Natural killer cell (primary cell): ENCODE measurements around the gene AGBL4. TPM values are rescaled to one million over a fixed set of nuclear protein-coding genes. Genes with fewer than 3 reads are reported as not detected.

Experiments
- ATAC-seq, 3 donors: fragments of 150-1000 bp in 2 of 3; fragments of 200-7000 bp in 1 of 3; cut with Tn5 transposase; 1 replicate in 1 of 3; 2 replicates in 2 of 3; pipeline ENCODE4 v1.10.0; 2021; ENCODE audit warnings: mild to moderate bottlenecking in 2 of 3, moderate library complexity in 2 of 3
- DNase-seq, 2 donors: peaks; one replicate each; pipeline versions ENCODE4 v3.0.0 to v3.0.0-alpha.2; 2013 to 2021; ENCODE audit warnings: mixed read lengths in 1 of 2
- H3K27ac ChIP-seq: one replicate; pipeline ENCODE4 v1.5.1; 2013; ENCODE audit warnings: mild to moderate bottlenecking, low read length
- H3K27me3 ChIP-seq: one replicate; pipeline ENCODE4 v1.6.1; 2013; ENCODE audit warnings: low read length; ENCODE audit not compliant: control insufficient read depth, insufficient read depth
- H3K36me3 ChIP-seq: one replicate; pipeline ENCODE4 v1.6.1; 2013; ENCODE audit warnings: low read length; ENCODE audit not compliant: control insufficient read depth, insufficient read depth
- H3K4me1 ChIP-seq: one replicate; pipeline ENCODE4 v1.6.1; 2013; ENCODE audit warnings: low read length; ENCODE audit not compliant: control insufficient read depth, insufficient read depth
- H3K4me3 ChIP-seq: one replicate; pipeline ENCODE4 v1.5.1; 2013; ENCODE audit warnings: low read length
- H3K9me3 ChIP-seq: one replicate; pipeline ENCODE4 v1.6.1; 2013; ENCODE audit warnings: low read length; ENCODE audit not compliant: control insufficient read depth, insufficient read depth
- H3K27ac Mint-ChIP-seq, 2 donors: one replicate each; pipeline ENCODE4 v1.8.0; 2022; ENCODE audit warnings: mild to moderate bottlenecking in 2 of 2, mixed read lengths in 2 of 2, moderate library complexity in 1 of 2
- H3K27me3 Mint-ChIP-seq, 2 donors: one replicate each; pipeline ENCODE4 v1.8.0; 2022; ENCODE audit warnings: low read depth in 2 of 2, mixed read lengths in 2 of 2
- H3K36me3 Mint-ChIP-seq: one replicate; pipeline ENCODE4 v1.8.0; 2022; ENCODE audit warnings: mixed read lengths
- H3K4me1 Mint-ChIP-seq, 2 donors: one replicate each; pipeline ENCODE4 v1.8.0; 2022; ENCODE audit warnings: mixed read lengths in 2 of 2
- H3K4me3 Mint-ChIP-seq: one replicate; pipeline ENCODE4 v1.8.0; 2022; ENCODE audit warnings: mild to moderate bottlenecking, moderate library complexity, mixed read lengths
- H3K9me3 Mint-ChIP-seq, 2 donors: one replicate each; pipeline ENCODE4 v1.8.0; 2022; ENCODE audit warnings: mixed read lengths in 2 of 2
- WGBS: methylation state at CpG from one replicate; pipeline ENCODE4 v1.1.7; 2013; ENCODE audit warnings: missing lambda C conversion rate; ENCODE audit not compliant: insufficient coverage; 5-methylcytosine and 5-hydroxymethylcytosine counted together
- intact Hi-C: fragments of 100-400 bp; cut with micrococcal nuclease; formaldehyde crosslinking; loops from one replicate; pipeline ENCODE4 v1.14.2; 2022
- total RNA-seq, 4 donors: library from RNA; stranded (reverse); fragments of 120-200 nt in 1 of 4; gene quantifications; one replicate each; pipeline versions ENCODE4 v1.2.3 to v1.2.4, GENCODE V29; 2013 to 2022
- TF ChIP-seq, protein P1 (sequence below): fragments of 200-600 bp; IDR thresholded peaks from one replicate; pipeline ENCODE4 v1.8.0; 2022; ENCODE audit warnings: antibody characterized with exemption

The AGBL4 gene
- total RNA-seq, 3 donors from 2014 or later (not counting 1 experiment from before 2014, with no cell fraction given), result not detected

DNA sequence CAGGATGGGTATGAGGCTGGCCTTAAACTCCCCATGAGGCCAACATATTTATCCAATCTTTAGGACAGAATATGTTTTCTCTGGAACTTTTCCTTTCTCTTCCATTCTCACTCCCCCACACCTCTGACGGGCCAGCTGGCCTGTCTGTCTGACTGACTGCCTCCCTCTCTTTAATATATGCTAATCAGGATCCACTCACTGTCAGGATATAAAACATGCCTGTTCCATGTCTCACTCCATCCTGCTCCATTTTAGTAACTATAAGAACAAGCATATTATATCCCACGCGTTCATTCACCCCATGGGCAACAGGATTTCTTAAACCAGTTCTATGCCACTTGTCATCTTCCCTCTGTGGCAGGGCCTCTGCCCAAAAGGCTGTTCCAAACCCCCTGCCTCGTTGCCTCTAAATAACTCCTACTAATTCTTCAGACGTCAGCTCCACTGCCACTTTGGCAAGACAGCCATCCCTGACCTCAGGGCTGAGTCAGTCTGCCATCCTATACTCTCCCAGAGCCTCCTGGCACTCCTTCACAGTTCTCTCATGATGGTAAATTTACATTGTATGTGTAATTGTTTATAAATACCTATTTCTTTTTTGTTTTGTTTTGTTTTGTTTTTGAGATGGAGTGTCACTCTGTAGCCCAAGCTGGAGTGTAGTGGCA, 1467.4 kb downstream of the AGBL4 start:
- H3K36me3 ChIP-seq, result no peaks in the 10 kb centered on the region
- H3K4me3 ChIP-seq, result no peak overlapping the region
- H3K9me3 Mint-ChIP-seq, result no peaks in the 10 kb centered on the region
- H3K4me1 Mint-ChIP-seq, result no peaks in the 10 kb centered on the region
- no peak overlapping the region for H3K27ac ChIP-seq
- no peaks in the 10 kb centered on the region for H3K9me3 ChIP-seq
- peaks cover 15 to 18% of the 10 kb centered on the region in 2 donors for H3K27me3 Mint-ChIP-seq
- ATAC-seq (no peak), DNase-seq (no peak)
- intact Hi-C loops, result no loop called here
- no peak overlapping the region for H3K27ac Mint-ChIP-seq
- H3K4me3 Mint-ChIP-seq, result no peak overlapping the region
- TF ChIP-seq, protein P1, sequence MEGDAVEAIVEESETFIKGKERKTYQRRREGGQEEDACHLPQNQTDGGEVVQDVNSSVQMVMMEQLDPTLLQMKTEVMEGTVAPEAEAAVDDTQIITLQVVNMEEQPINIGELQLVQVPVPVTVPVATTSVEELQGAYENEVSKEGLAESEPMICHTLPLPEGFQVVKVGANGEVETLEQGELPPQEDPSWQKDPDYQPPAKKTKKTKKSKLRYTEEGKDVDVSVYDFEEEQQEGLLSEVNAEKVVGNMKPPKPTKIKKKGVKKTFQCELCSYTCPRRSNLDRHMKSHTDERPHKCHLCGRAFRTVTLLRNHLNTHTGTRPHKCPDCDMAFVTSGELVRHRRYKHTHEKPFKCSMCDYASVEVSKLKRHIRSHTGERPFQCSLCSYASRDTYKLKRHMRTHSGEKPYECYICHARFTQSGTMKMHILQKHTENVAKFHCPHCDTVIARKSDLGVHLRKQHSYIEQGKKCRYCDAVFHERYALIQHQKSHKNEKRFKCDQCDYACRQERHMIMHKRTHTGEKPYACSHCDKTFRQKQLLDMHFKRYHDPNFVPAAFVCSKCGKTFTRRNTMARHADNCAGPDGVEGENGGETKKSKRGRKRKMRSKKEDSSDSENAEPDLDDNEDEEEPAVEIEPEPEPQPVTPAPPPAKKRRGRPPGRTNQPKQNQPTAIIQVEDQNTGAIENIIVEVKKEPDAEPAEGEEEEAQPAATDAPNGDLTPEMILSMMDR, result no peak
- H3K27me3 ChIP-seq, result no peaks in the 10 kb centered on the region
- H3K36me3 Mint-ChIP-seq, result no peaks in the 10 kb centered on the region
- 86% methylated on average over 5 of the region's 5 CpGs for WGBS
- no peaks in the 10 kb centered on the region for H3K4me1 ChIP-seq

DNA sequence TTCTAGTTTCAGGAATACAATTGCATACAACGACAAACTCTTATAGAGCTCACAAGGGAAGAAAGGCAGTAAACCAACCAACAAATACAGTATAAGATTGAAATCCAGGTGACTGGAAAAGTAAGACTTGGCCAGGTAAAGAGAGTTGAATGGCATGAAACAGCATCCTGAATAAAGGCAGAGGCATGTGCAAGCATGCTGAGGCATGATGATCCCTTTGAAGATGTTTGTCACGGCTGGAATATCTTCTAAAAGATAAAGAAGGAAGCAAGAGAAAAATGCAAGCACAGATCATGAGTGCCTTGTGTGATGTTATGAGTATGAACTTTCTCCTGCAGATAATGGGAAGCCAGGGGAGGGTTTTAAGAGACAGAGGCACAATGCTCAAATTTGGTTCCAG, 1468.5 kb downstream of the AGBL4 start:
- TF ChIP-seq, protein P1, result no peak
- intact Hi-C loops, result no loop called here
- H3K4me1 Mint-ChIP-seq, result no peaks in the 10 kb centered on the region
- no peaks in the 10 kb centered on the region for H3K4me1 ChIP-seq
- no peak overlapping the region for H3K27ac Mint-ChIP-seq
- H3K4me3 ChIP-seq, result no peak overlapping the region
- H3K4me3 Mint-ChIP-seq, result no peak overlapping the region
- no peaks in the 10 kb centered on the region for H3K27me3 ChIP-seq
- no peaks in the 10 kb centered on the region for H3K36me3 ChIP-seq
- no peak for ATAC-seq
- no peaks in the 10 kb centered on the region for H3K9me3 Mint-ChIP-seq
- 79% methylated on average over 1 of the region's 2 CpGs for WGBS
- no peaks in the 10 kb centered on the region for H3K36me3 Mint-ChIP-seq
- H3K9me3 ChIP-seq, result no peaks in the 10 kb centered on the region
- no peak overlapping the region for H3K27ac ChIP-seq
- H3K27me3 Mint-ChIP-seq, result peaks cover 15% of the 10 kb centered on the region in 2 donors
- DNase-seq, result no peak

DNA sequence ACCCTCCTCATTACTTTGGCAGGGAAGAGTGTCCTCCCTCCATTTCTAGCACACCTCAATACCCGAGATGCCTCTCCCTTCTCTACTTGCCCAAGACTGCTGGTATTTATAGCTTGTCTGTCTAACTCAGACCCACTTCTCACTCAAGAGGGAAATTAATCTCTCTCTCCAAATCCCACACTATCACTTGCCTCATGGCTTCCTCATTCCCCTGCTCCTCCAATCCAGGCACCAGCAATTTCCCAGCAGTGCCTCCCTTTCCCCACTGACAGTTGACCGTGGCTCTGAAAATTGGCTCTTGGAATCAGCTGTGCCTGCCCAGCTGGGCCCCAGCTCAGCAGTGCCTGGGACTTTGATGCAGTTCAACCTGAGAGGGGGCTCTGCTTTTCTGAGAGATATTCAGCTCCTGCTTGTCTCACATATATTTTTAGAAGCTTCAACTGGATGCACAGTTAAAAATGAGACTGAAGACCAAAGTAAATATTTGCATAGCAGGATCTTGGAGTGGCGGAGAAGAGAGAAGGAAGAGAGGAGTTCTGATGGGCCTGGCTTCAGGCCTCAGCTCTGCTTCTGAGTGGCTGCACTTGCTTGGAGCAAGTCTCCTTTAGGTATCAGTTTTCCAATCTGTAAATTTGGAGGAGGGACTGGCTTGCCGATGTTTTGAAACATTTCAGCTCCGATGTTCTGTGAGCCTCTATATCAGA, 1470.7 kb downstream of the AGBL4 start:
- no peaks in the 10 kb centered on the region for H3K36me3 Mint-ChIP-seq
- TF ChIP-seq, protein P1, result no peak
- Histone ChIP-seq H3K27ac (no peak overlapping the region), H3K27me3 (no peaks in the 10 kb centered on the region), H3K4me3 (no peak overlapping the region), H3K9me3 (no peaks in the 10 kb centered on the region), H3K36me3 (no peaks in the 10 kb centered on the region), H3K4me1 (no peaks in the 10 kb centered on the region)
- peaks cover 0 to 14% of the 10 kb centered on the region in 2 donors for H3K27me3 Mint-ChIP-seq
- intact Hi-C loops, result no loop called here
- DNase-seq (no peak), ATAC-seq (no peak)
- H3K4me1 Mint-ChIP-seq, result no peaks in the 10 kb centered on the region
- H3K9me3 Mint-ChIP-seq, result no peaks in the 10 kb centered on the region
- H3K4me3 Mint-ChIP-seq, result no peak overlapping the region
- no peak overlapping the region for H3K27ac Mint-ChIP-seq
- 87% methylated on average over 5 of the region's 5 CpGs for WGBS
